Breast epithelium (tissue), 4 donors: ENCODE measurements around the gene TMEM240. TPM values are rescaled to one million over a fixed set of nuclear protein-coding genes. Genes with fewer than 3 reads are reported as not detected.

Source experiments
- DNase-seq, 2 donors: peaks; one replicate each; pipeline ENCODE4 v3.0.0-alpha.2; 2019; ENCODE audit warnings: low spot score in 2 of 2
- H3K27ac ChIP-seq, 2 donors: fragments of 200-600 bp; sonication (generic) in 1 of 2; one replicate each; pipeline ENCODE4 v1.5.1; 2016 to 2019; ENCODE audit warnings: mild to moderate bottlenecking in 1 of 2
- H3K27me3 ChIP-seq, 2 donors: fragments of 200-600 bp; sonication (generic) in 1 of 2; one replicate each; pipeline versions ENCODE4 v1.5.1 to v1.6.0; 2017 to 2019; ENCODE audit warnings: control low read depth in 1 of 2, mild to moderate bottlenecking in 1 of 2
- H3K36me3 ChIP-seq: fragments of 200-600 bp; one replicate; pipeline ENCODE4 v1.5.1; 2019
- H3K4me1 ChIP-seq, 2 donors: fragments of 200-600 bp; sonication (generic); one replicate each; pipeline ENCODE4 v1.5.1; 2016 to 2019; ENCODE audit warnings: control low read depth in 1 of 2
- H3K4me3 ChIP-seq, 3 donors: fragments of 200-600 bp; sonication (generic); 1 replicate in 2 of 3; 2 replicates in 1 of 3; pipeline ENCODE4 v1.5.1; 2016 to 2019; ENCODE audit warnings: mild to moderate bottlenecking in 3 of 3, moderate library complexity in 2 of 3
- H3K9me3 ChIP-seq, 2 donors: fragments of 200-600 bp; sonication (generic) in 1 of 2; one replicate each; pipeline ENCODE4 v1.5.1; 2016 to 2019; ENCODE audit warnings: control low read depth in 1 of 2
- POLR2A ChIP-seq: fragments of 450-650 bp; IDR thresholded peaks from one replicate; pipeline ENCODE4 v1.6.1; 2016; ENCODE audit warnings: antibody characterized with exemption, mild to moderate bottlenecking, moderate library complexity
- POLR2AphosphoS5 ChIP-seq, 3 donors: sonication (generic); formaldehyde crosslinking; IDR thresholded peaks; one replicate each; pipeline ENCODE4 v1.6.1; 2017; ENCODE audit warnings: antibody characterized with exemption in 3 of 3
- intact Hi-C: fragments of 100-400 bp; cut with DNase I; formaldehyde crosslinking; loops from one replicate; pipeline ENCODE4 v1.15.1; 2023; ENCODE audit warnings: low total_unique reads
- total RNA-seq, 3 donors: library from RNA; depleted of rRNA; stranded (reverse); fragments of >200 nt; gene quantifications; one replicate each; pipeline ENCODE4 v1.1.0, GENCODE V29; 2016
- TF ChIP-seq, protein P1 (sequence below), 3 donors: fragments of 450-650 bp; IDR thresholded peaks; one replicate each; pipeline ENCODE4 v1.5.1; 2016 to 2017; ENCODE audit warnings: antibody characterized with exemption in 3 of 3, mild to moderate bottlenecking in 3 of 3, moderate library complexity in 3 of 3

Gene TMEM240
- total RNA-seq, 3 donors from 2014 or later = 3.5 to 8.8 (median 3.8) TPM

DNA sequence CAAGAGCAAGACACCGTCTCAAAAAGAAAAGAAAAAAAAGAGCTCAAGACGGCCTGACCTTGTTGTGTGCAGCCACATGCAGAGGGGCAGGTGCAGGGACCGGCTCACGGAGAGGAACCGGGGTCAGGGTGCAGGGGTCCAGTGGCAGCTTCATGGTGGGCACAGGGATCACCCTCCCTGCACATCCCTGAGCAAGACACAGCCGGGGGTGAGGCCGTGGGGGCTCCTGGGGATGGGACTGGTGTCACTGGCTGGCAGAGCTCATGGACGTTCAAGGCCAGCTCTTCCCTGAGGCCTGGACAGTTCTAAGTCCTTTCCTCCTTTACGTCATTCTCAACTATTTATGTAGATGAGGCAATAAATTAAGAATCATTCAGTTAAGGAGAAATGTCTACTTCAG lies 6.6 kb upstream of the TMEM240 start:
- intact Hi-C loops = no loop called here
- no peaks in the 10 kb centered on the region for H3K9me3 ChIP-seq
- TF ChIP-seq, protein P1, sequence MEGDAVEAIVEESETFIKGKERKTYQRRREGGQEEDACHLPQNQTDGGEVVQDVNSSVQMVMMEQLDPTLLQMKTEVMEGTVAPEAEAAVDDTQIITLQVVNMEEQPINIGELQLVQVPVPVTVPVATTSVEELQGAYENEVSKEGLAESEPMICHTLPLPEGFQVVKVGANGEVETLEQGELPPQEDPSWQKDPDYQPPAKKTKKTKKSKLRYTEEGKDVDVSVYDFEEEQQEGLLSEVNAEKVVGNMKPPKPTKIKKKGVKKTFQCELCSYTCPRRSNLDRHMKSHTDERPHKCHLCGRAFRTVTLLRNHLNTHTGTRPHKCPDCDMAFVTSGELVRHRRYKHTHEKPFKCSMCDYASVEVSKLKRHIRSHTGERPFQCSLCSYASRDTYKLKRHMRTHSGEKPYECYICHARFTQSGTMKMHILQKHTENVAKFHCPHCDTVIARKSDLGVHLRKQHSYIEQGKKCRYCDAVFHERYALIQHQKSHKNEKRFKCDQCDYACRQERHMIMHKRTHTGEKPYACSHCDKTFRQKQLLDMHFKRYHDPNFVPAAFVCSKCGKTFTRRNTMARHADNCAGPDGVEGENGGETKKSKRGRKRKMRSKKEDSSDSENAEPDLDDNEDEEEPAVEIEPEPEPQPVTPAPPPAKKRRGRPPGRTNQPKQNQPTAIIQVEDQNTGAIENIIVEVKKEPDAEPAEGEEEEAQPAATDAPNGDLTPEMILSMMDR (IDR thresholded peaks at IDR 0.05) = no peak
- TF ChIP-seq POLR2A (no peak), POLR2AphosphoS5 (IDR thresholded peaks at IDR 0.05) (no peak)
- no peaks in the 10 kb centered on the region for H3K4me1 ChIP-seq
- no peak for DNase-seq
- no peaks in the 10 kb centered on the region for H3K36me3 ChIP-seq
- no peaks in the 10 kb centered on the region for H3K27me3 ChIP-seq
- no peak overlapping the region for H3K4me3 ChIP-seq
- no peak overlapping the region for H3K27ac ChIP-seq

DNA sequence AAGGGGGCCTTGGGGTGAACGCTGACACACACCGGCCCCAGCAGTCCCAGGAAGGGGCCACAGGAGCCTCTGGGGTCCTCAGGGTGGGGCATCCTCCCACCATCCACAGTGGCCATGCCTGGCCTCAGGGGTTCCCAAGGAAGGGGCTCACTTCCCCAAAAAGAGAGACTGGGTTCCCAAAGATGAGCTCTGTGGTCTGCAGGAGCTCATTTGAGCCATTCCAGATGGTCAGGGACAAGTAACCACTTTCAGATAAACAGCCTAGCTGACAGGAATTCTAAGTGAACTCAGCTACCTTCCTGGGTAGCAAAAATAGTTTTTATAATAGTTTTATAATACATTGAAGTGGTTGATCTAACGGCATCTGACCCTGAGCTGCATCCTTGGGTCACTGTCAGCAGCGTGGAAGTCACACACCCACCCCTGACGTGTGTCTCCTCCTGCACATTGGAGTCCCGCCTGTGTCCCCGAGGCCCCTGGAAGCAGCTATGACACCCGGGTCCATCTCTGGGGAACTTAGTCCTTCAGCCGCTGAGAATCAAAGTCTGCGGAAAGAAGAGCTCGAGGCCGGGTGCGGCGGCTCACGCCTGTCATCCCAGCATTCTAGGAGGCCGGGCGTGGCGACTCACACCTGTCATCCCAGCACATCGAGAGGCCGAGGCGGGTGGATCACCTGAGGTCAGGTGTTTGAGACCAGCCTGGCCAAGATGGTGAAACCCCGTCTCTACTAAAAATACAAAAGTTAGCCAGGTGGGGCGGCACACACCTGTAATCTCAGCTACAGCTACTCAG lies 5.7 kb upstream of the TMEM240 start:
- H3K9me3 ChIP-seq = no peaks in the 10 kb centered on the region
- intact Hi-C loops = no loop called here
- H3K4me1 ChIP-seq = peaks cover 0 to 4% of the 10 kb centered on the region in 2 donors
- H3K4me3 ChIP-seq = no peak overlapping the region
- no peaks in the 10 kb centered on the region for H3K27me3 ChIP-seq
- DNase-seq = no peak
- no peaks in the 10 kb centered on the region for H3K36me3 ChIP-seq
- TF ChIP-seq, protein P1 (IDR thresholded peaks at IDR 0.05) = no peak
- TF ChIP-seq POLR2A = no peak
- TF ChIP-seq POLR2AphosphoS5 (IDR thresholded peaks at IDR 0.05) = no peak
- no peak overlapping the region for H3K27ac ChIP-seq

DNA sequence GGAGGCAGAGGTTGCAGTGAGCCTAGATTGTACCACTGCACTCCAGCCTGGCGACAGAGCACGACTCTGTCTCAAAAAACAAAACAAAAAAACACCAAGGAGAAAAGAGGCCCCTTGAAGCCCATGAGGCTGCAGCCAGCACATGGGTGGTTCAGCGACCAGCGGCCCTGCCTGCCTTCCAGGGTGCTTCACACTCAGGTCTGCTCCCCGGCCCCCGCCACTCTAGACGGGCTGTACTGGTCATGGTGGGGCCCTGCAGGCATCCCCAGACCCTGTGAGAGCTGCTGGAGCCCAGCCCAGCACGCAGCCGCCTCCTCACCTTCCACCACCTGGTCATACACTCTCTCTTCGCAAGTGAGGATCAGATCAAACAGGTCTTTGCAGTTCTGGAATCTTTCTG lies 4.1 kb upstream of the TMEM240 start:
- no peak for DNase-seq
- intact Hi-C loops = no loop called here
- TF ChIP-seq POLR2A (no peak), POLR2AphosphoS5 (IDR thresholded peaks at IDR 0.05) (no peak)
- TF ChIP-seq, protein P1 (IDR thresholded peaks at IDR 0.05) = no peak
- Histone ChIP-seq H3K9me3 (no peaks in the 10 kb centered on the region), H3K4me3 (no peak overlapping the region), H3K27me3 (no peaks in the 10 kb centered on the region), H3K27ac (no peak overlapping the region), H3K36me3 (no peaks in the 10 kb centered on the region), H3K4me1 (peaks cover 0 to 10% of the 10 kb centered on the region in 2 donors)

DNA sequence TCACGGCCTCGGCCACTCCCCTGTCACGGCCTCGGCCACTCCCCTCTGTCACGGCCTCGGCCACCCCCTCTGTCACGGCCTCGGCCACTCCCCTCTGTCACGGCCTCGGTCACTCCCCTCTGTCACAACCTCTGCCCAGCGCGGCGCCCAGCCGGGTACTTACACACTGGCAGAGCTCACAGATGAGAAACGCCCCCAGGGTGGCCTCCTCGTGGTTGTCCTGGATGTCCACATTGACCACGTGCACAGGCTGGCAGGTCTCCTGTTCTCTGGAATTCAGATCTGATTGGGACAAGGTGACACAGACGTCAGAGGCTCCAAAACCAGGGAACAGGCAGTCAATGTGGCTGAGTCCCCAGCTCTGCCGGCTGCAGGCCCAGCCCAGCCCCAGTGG lies 3.3 kb upstream of the TMEM240 start:
- Histone ChIP-seq H3K36me3 (no peaks in the 10 kb centered on the region), H3K27ac (no peak overlapping the region), H3K9me3 (no peaks in the 10 kb centered on the region), H3K27me3 (no peaks in the 10 kb centered on the region), H3K4me1 (peaks cover 0 to 14% of the 10 kb centered on the region in 2 donors), H3K4me3 (peak overlapping the region in 1 of 3 donors; percentile 35)
- intact Hi-C loops = no loop called here
- TF ChIP-seq, protein P1 (IDR thresholded peaks at IDR 0.05) = no peak
- TF ChIP-seq POLR2AphosphoS5 (IDR thresholded peaks at IDR 0.05) = no peak
- no peak for TF ChIP-seq POLR2A
- DNase-seq = peak; percentile 79 to 94
